ENCODE measurements around the gene TTLL1. TPM values are rescaled to one million over a fixed set of nuclear protein-coding genes. Genes with fewer than 3 reads are reported as not detected.

The TTLL1 gene
- total RNA-seq, 1 experiment from 2014 or later: 4.1 TPM

GRCh38 chr22:43015677-43016042 lies 73.5 kb downstream of the TTLL1 start:
- Mint-ChIP-seq H3K4me3 (ENCODE audit: unreplicated experiment) (peak overlapping the region; percentile 95), H3K27ac (ENCODE audit: unreplicated experiment) (peak overlapping the region; percentile 96), H3K27me3 (ENCODE audit: insufficient read depth, unreplicated experiment) (no peaks in the 10 kb centered on the region), H3K36me3 (ENCODE audit: insufficient read depth, unreplicated experiment) (peaks cover 42% of the 10 kb centered on the region), H3K9me3 (ENCODE audit: unreplicated experiment) (no peaks in the 10 kb centered on the region), H3K4me1 (ENCODE audit: low read depth, unreplicated experiment) (peaks cover 26% of the 10 kb centered on the region)
- CTCF ChIA-PET: interaction anchor here (0.6 to 1.3 kb wide), 2 partner anchors 18 to 107 kb away, joined by 6 to 7 read pairs; no protein-coding TSS in a partner anchor
- POLR2A ChIA-PET: interaction anchor here (0.6 to 3.1 kb wide), 10 partner anchors 8 to 159 kb away, joined by 3 to 48 read pairs (median 4); no protein-coding TSS in a partner anchor
- no peak for TF ChIP-seq CTCF (IDR thresholded peaks at IDR 0.05; ENCODE audit: insufficient read depth in 1 of 2, low read depth in 1 of 2, low read length in 1 of 2, severe bottlenecking in 1 of 2, unreplicated experiment in 1 of 2)
- DNase-seq: no peak
- Histone ChIP-seq H3K4me1 (peaks cover 53% of the 10 kb centered on the region), H3K4me3 (ENCODE audit: low read depth, low read length) (peak overlapping the region; percentile 72), H3K9me3 (no peaks in the 10 kb centered on the region), H3K27me3 (replicated peaks; ENCODE audit: control insufficient read depth, insufficient read depth, low read length) (no peaks in the 10 kb centered on the region), H3K36me3 (ENCODE audit: control insufficient read depth, insufficient read depth, low read length) (no peaks in the 10 kb centered on the region; the same call in 1 of the 2 replicates)
- intact Hi-C loops (cut with micrococcal nuclease; ENCODE audit: unreplicated experiment): loop anchor here (5.0 to 10.0 kb wide), 2 partner anchors 61 to 77 kb away; no protein-coding TSS in a partner anchor
- BruUV-seq (replicated peaks): TSS peak; percentile 93

- intact Hi-C loops (cut with micrococcal nuclease; ENCODE audit: unreplicated experiment): loop anchor here (5.0 to 10.0 kb wide), 2 partner anchors 60 to 77 kb away; no protein-coding TSS in a partner anchor
- Histone ChIP-seq H3K36me3 (ENCODE audit: control insufficient read depth, insufficient read depth, low read length) (no peaks in the 10 kb centered on the region; the same call in 1 of the 2 replicates), H3K4me1 (peaks cover 55% of the 10 kb centered on the region), H3K9me3 (no peaks in the 10 kb centered on the region), H3K27me3 (replicated peaks; ENCODE audit: control insufficient read depth, insufficient read depth, low read length) (no peaks in the 10 kb centered on the region), H3K4me3 (ENCODE audit: low read depth, low read length) (peak within 1 kb of the TSS; percentile 83)
- Mint-ChIP-seq H3K27ac (ENCODE audit: unreplicated experiment) (peak within 1 kb of the TSS; percentile 96), H3K27me3 (ENCODE audit: insufficient read depth, unreplicated experiment) (no peaks in the 10 kb centered on the region), H3K36me3 (ENCODE audit: insufficient read depth, unreplicated experiment) (peaks cover 46% of the 10 kb centered on the region), H3K4me1 (ENCODE audit: low read depth, unreplicated experiment) (peaks cover 26% of the 10 kb centered on the region), H3K4me3 (ENCODE audit: unreplicated experiment) (peak within 1 kb of the TSS; percentile 95), H3K9me3 (ENCODE audit: unreplicated experiment) (no peaks in the 10 kb centered on the region)
- no TSS peak for BruUV-seq (replicated peaks)
- ChIA-PET CTCF (interaction anchor here (0.6 to 1.3 kb wide), 5 partner anchors 10 to 106 kb away, joined by 3 to 7 read pairs (median 5); no protein-coding TSS in a partner anchor), POLR2A (interaction anchor here (0.6 to 3.1 kb wide), 14 partner anchors 9 to 202 kb away, joined by 3 to 48 read pairs (median 3); no protein-coding TSS in a partner anchor)
- no peak for TF ChIP-seq CTCF (IDR thresholded peaks at IDR 0.05; ENCODE audit: insufficient read depth in 1 of 2, low read depth in 1 of 2, low read length in 1 of 2, severe bottlenecking in 1 of 2, unreplicated experiment in 1 of 2)
- DNase-seq: peak; percentile 99 to 100
These were observed 74.1 kb downstream of the TTLL1 start, which contains the start of gene PACSIN2 for GRCh38 chr22:43014869-43015676. Gene PACSIN2 (minus strand): TSS chr22:43015149. CDS start chr22:42912080, 103,069 bp downstream.

- Histone ChIP-seq H3K4me1 (peaks cover 53% of the 10 kb centered on the region), H3K36me3 (ENCODE audit: control insufficient read depth, insufficient read depth, low read length) (no peaks in the 10 kb centered on the region; the same call in 1 of the 2 replicates), H3K9me3 (no peaks in the 10 kb centered on the region), H3K4me3 (ENCODE audit: low read depth, low read length) (peak overlapping the region; percentile 83), H3K27me3 (replicated peaks; ENCODE audit: control insufficient read depth, insufficient read depth, low read length) (no peaks in the 10 kb centered on the region)
- Mint-ChIP-seq H3K27ac (ENCODE audit: unreplicated experiment) (peak overlapping the region; percentile 96), H3K27me3 (ENCODE audit: insufficient read depth, unreplicated experiment) (no peaks in the 10 kb centered on the region), H3K4me3 (ENCODE audit: unreplicated experiment) (peak overlapping the region; percentile 95), H3K36me3 (ENCODE audit: insufficient read depth, unreplicated experiment) (peaks cover 46% of the 10 kb centered on the region), H3K4me1 (ENCODE audit: low read depth, unreplicated experiment) (peaks cover 26% of the 10 kb centered on the region), H3K9me3 (ENCODE audit: unreplicated experiment) (no peaks in the 10 kb centered on the region)
- CTCF ChIA-PET: interaction anchor here (0.6 to 1.5 kb wide), 5 partner anchors 10 to 147 kb away, joined by 3 to 9 read pairs (median 5); no protein-coding TSS in a partner anchor
- POLR2A ChIA-PET: interaction anchor here (0.6 to 3.1 kb wide), 9 partner anchors 10 to 360 kb away, joined by 3 to 48 read pairs (median 4); no protein-coding TSS in a partner anchor
- intact Hi-C loops (cut with micrococcal nuclease; ENCODE audit: unreplicated experiment): loop anchor here (10.0 kb wide), 1 partner anchor 60 kb away; no protein-coding TSS in a partner anchor
- DNase-seq: peak; percentile 52 to 60
- no TSS peak for BruUV-seq (replicated peaks)
- TF ChIP-seq CTCF (IDR thresholded peaks at IDR 0.05; ENCODE audit: insufficient read depth in 1 of 2, low read depth in 1 of 2, low read length in 1 of 2, severe bottlenecking in 1 of 2, unreplicated experiment in 1 of 2): no peak
These were observed 74.8 kb downstream of the TTLL1 start for GRCh38 chr22:43014316-43014868.

Data from Caco-2 (cell line).